SK-N-MC (cell line): Measurements from ENCODE around the gene JPT1.
A peak's percentile ranks its signal among the peaks of the same experiment; 100 is the strongest.

Source experiments
- DNase-seq: peaks from one replicate; pipeline ENCODE4 v3.0.0-alpha.2; 2011; ENCODE audit warnings: low read depth, low spot score
- H3K27ac ChIP-seq: fragments of 200-600 bp; sonication (generic); 2 replicates; pipeline ENCODE4 v1.5.1; 2016; ENCODE audit warnings: mixed run types
- H3K36me3 ChIP-seq: fragments of 200-600 bp; sonication (generic); 2 replicates; pipeline ENCODE4 v1.6.1; 2017; ENCODE audit warnings: antibody characterized with exemption, low read length, mixed read lengths; ENCODE audit not compliant: insufficient read depth
- H3K4me3 ChIP-seq: fragments of 200-600 bp; sonication (generic); 2 replicates; pipeline ENCODE4 v1.5.1; 2016
- H3K9ac ChIP-seq: fragments of 200-600 bp; sonication (generic); 2 replicates; pipeline ENCODE4 v1.8.0; 2017; ENCODE audit warnings: mixed run types, mixed read lengths; ENCODE audit not compliant: insufficient read length
- H3K9me3 ChIP-seq: fragments of 200-600 bp; sonication (generic); 2 replicates; pipeline ENCODE4 v1.6.1; 2017; ENCODE audit warnings: low read depth, mild to moderate bottlenecking, antibody characterized with exemption, low read length, moderate library complexity, mixed read lengths
- EZH2 ChIP-seq: fragments of 200-600 bp; sonication (generic); IDR thresholded peaks from one replicate; pipeline ENCODE4 v1.6.1; 2017; ENCODE audit warnings: antibody characterized with exemption
- FOXP2 ChIP-seq: optimal IDR thresholded peaks from 2 replicates; pipeline ENCODE3; 2011; ENCODE audit warnings: mild to moderate bottlenecking, moderate library complexity; ENCODE audit not compliant: insufficient read depth; ENCODE audit errors: extremely low read length, control extremely low read depth
- POLR2AphosphoS5 ChIP-seq: IDR thresholded peaks from 2 replicates; pipeline ENCODE4 v1.6.1; 2012; ENCODE audit warnings: mild to moderate bottlenecking, low read depth, low read length, borderline replicate concordance

Gene JPT1

GRCh38 chr17:75113798-75114551 lies 40.3 kb downstream of the JPT1 start:
- H3K9ac ChIP-seq = peak overlapping the region; percentile 48
- peak; percentile 75 for DNase-seq
- H3K9me3 ChIP-seq = no peaks in the 10 kb centered on the region
- H3K4me3 ChIP-seq = peak overlapping the region; percentile 73
- TF ChIP-seq EZH2 (no peak), FOXP2 (no peak), POLR2AphosphoS5 (no peak)
- H3K27ac ChIP-seq = no peak overlapping the region
- H3K36me3 ChIP-seq = no peaks in the 10 kb centered on the region

DNA sequence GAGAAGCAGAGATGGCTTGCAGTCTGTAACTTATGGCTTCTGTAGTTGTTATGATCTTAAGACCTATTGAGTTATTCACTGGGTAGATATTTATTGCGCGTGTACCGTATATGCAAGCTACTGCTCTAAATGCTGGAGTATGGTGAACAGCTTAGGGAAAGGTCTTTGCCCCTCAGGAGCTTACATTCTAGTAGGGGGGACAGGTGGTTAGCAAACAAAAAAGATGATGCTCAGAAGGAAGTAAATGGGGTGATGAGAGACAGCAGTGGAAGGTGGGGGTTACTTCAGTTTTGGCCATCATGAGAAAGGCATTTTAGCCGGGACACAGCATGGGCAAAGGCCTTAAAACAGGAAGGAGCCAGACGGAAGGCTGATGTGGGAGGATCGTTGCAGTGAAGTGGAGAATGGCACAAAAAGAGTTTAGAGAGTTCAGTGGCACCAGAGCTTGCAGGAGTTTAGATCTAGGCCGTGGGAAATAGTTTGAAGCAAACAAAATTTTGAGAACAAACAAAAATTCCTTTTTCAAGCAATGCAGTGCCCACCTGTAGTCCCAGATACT lies 42.5 kb downstream of the JPT1 start:
- no peak overlapping the region for H3K27ac ChIP-seq
- H3K36me3 ChIP-seq = no peaks in the 10 kb centered on the region
- H3K9me3 ChIP-seq = no peaks in the 10 kb centered on the region
- H3K9ac ChIP-seq = no peak overlapping the region
- TF ChIP-seq POLR2AphosphoS5 (no peak), FOXP2 (no peak), EZH2 (no peak)
- no peak for DNase-seq
- no peak overlapping the region for H3K4me3 ChIP-seq

GRCh38 chr17:75110234-75110937 lies 43.9 kb downstream of the JPT1 start:
- no peak overlapping the region for H3K27ac ChIP-seq
- no peak for DNase-seq
- no peaks in the 10 kb centered on the region for H3K9me3 ChIP-seq
- TF ChIP-seq FOXP2 (no peak), POLR2AphosphoS5 (no peak), EZH2 (no peak)
- peak overlapping the region; percentile 82 for H3K9ac ChIP-seq
- H3K36me3 ChIP-seq = no peaks in the 10 kb centered on the region
- H3K4me3 ChIP-seq = peak overlapping the region; percentile 94

DNA sequence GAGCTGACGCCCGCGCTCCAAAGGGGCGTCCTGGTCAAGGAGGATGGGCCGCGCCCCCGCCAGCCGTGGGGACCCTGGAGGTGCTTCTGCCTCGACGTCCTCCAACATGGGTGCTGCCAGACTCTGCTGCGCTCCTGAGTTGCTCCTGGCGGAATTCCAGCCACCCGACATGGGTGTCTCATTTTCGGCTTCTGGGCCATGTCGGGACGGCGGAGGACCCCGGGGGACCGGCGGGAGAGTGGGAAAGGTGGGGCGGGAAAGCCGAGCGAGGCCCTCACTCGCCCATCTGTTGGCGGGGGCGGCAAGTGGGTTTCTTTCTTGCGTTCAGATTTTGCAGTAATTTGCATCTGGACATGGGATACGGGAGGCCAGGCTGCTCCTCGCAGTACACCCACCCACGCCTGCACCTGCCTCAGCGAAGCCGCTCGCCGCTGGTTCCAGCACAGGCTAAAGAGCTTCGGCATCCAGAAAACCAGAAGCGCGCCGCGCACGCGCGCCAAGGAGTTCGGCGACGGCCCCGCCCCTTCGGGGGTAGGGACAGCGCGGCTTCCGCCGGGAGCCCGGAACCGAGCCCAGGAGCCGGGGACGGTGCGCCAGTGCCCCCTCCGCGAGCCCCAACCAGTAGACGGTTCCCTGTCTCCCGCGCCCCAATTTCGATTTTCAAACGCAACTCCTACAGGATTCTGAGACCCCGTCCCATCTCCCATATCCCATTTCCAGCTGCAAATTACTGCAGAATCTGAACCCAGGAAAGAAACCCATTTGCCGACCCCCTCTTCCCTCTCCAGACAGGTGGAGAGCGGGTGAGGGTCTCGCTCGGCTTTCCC lies 44.7 kb downstream of the JPT1 start, which contains the start of gene ARMC7:
TSS of gene ARMC7 (plus strand) at position 563 of the 827 bp plus-strand sequence. CDS start 320 bp downstream, outside the sequence.
- Histone ChIP-seq H3K9ac (peak within 1 kb of the TSS; percentile 82), H3K27ac (no peak within 1 kb of the TSS), H3K4me3 (peak within 1 kb of the TSS; percentile 94), H3K36me3 (no peaks in the 10 kb centered on the region), H3K9me3 (no peaks in the 10 kb centered on the region)
- no peak for DNase-seq
- TF ChIP-seq POLR2AphosphoS5 (peak; percentile 92), FOXP2 (no peak)

DNA sequence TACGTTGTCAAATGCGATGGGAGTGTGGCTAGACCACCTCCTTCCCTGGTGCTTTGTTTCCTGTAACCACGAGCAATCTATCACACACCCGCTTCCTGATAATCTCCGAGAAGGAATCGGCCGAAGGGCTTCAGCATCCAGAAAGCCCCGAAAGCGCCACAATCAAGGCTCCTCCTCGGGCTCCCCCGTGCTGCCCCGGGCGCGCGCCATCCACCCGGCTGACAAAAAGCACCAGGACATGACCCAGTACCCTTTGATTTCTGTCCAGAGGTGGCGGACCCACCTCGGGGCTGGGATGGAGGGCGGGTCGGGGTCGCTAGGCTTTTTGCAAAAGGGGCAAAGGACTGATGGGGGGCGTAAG lies 45.3 kb downstream of the JPT1 start:
- Histone ChIP-seq H3K4me3 (peak overlapping the region; percentile 94), H3K27ac (no peak overlapping the region), H3K9ac (peak overlapping the region; percentile 82), H3K9me3 (no peaks in the 10 kb centered on the region), H3K36me3 (no peaks in the 10 kb centered on the region)
- no peak for TF ChIP-seq POLR2AphosphoS5
- no peak for TF ChIP-seq EZH2
- no peak for TF ChIP-seq FOXP2
- no peak for DNase-seq

GRCh38 chr17:75108193-75108592 lies 46.1 kb downstream of the JPT1 start:
- no peak for DNase-seq
- TF ChIP-seq POLR2AphosphoS5 = no peak
- TF ChIP-seq EZH2 = no peak
- TF ChIP-seq FOXP2 = no peak
- H3K9ac ChIP-seq = no peak overlapping the region
- H3K4me3 ChIP-seq = no peak overlapping the region
- H3K9me3 ChIP-seq = no peaks in the 10 kb centered on the region
- H3K27ac ChIP-seq = no peak overlapping the region
- H3K36me3 ChIP-seq = no peaks in the 10 kb centered on the region

DNA sequence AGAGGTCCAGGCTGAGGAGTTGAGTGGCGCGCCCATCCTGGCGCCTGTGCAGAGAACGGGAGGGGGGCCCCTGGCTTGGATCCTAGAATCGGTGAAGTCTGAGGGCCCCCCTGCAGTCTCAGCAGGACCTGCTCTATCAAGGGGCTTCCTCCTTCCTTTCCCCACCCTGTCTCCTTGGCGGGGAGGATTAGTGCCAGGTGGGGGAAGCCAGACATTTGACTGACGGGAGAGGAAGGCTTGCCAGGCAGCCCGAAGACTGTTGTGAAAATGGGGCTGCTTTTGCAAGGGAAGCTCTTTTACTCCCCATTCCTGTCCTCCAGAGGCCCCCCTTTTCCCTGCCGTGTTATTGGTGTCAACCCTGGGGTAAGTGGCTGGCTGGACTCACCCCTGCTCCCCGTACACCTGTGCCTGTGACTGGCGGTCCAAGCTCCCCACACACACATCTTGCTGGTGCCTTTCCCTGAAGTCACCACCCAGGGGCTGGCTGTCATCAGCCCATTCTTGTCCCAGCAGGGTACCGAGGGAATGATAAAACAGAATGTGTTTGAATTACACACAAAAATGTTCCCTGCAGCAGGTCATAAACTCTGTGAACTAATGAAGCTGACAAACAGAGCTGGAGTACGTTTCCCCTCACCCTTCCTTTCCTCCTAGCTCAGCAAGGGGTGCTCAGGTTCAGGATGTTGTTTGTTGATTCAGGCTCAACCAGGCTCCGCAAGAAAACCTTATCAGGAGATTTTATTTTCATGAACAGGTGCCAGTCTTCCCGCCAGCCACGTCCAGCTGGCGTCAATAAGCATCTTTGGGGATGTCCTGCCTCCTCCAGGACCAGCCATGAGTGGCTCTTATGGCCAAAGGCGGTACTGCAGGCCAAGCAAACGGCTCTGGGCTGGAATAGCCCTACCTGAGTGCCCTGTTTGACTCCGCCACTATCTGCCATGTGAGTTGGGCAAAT lies 48.9 kb downstream of the JPT1 start:
- no peak overlapping the region for H3K27ac ChIP-seq
- H3K9me3 ChIP-seq = no peaks in the 10 kb centered on the region
- no peak for DNase-seq
- TF ChIP-seq FOXP2 = no peak
- TF ChIP-seq POLR2AphosphoS5 = no peak
- no peak for TF ChIP-seq EZH2
- H3K4me3 ChIP-seq = 0 out of 2 replicates have a peak overlapping the region, but pooled peaks have one; percentile 22
- H3K9ac ChIP-seq = no peak overlapping the region
- no peaks in the 10 kb centered on the region for H3K36me3 ChIP-seq
